ENCODE data around the gene SNRNP27. TPM values are rescaled to one million over a fixed set of nuclear protein-coding genes. Genes with fewer than 3 reads are reported as not detected.

Gene SNRNP27
- total and polyA plus RNA-seq, 9 of the 15 experiments (the other 6 are each of a cell fraction or from before 2014, with no cell fraction given) = 29.2 to 102 (median 65.7) TPM

DNA sequence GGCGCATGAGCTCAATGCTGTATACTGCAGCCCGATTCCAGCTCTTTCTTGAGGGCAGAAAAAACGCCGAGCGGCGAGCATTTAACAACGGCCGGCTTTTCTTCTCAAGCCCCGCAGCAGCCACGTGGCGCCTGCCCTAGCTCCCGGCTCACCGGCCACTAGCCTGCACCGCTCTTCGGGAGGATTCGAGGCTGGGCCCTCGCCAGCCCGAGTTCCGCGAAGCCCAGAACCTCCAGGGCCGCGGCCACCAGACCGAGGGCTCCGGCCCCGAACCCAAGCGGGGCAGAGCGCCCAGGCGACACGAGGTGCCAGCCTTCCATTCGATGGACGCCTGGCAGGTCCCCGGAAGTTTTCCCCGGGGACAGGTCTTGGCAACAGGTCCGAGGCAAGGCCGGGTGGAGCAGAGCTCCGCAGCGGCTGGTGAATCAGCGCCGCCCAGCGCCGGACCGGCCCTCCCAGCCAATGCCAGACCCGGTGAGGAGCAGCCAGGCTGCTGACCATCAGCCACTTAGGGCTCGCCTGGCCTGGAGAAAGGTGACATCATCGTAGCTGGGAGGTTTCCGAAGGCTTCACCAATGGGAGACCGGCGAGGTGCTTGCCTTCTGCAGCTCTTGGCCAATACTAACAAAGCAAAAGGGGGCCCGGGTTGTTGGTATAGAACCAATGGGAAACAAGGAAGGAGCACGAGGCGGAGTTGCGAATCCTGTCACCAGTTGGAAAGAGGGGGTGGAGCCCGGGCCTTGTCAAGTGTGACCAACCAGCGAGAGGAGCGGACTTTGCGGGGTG, 20.6 kb downstream of the SNRNP27 start (continued):
- TF ChIP-seq KDM5B (IDR thresholded peaks at IDR 0.05; ENCODE audit: insufficient replicate concordance, low read depth, low read length) (peak; percentile 55), ZKSCAN3 (CRISPR knock-in tag; IDR thresholded peaks at IDR 0.05) (no peak), ATF7 (IDR thresholded peaks at IDR 0.05) (peak; percentile 99), PRPF4 (IDR thresholded peaks at IDR 0.05; ENCODE audit: insufficient read depth, low read depth, low read length, poor library complexity, severe bottlenecking) (no peak), BCOR (IDR thresholded peaks at IDR 0.05) (peak; percentile 53; the same call in 1 of the 2 replicates), PML (IDR thresholded peaks at IDR 0.05; ENCODE audit: low read length) (peak; percentile 67), KLF10 (CRISPR knock-in tag; IDR thresholded peaks at IDR 0.05) (no peak), TAF1 (IDR thresholded peaks at IDR 0.05; ENCODE audit: control insufficient read depth, extremely low read depth, insufficient read depth, low read length, severe bottlenecking) (peak; percentile 82), SAFB2 (IDR thresholded peaks at IDR 0.05; ENCODE audit: borderline replicate concordance, low read depth, low read length, severe bottlenecking) (no peak), ZNF57 (CRISPR knock-in tag; IDR thresholded peaks at IDR 0.05) (no peak), ZNF12 (CRISPR knock-in tag; IDR thresholded peaks at IDR 0.05) (no peak)
- TF ChIP-seq, protein P1, sequence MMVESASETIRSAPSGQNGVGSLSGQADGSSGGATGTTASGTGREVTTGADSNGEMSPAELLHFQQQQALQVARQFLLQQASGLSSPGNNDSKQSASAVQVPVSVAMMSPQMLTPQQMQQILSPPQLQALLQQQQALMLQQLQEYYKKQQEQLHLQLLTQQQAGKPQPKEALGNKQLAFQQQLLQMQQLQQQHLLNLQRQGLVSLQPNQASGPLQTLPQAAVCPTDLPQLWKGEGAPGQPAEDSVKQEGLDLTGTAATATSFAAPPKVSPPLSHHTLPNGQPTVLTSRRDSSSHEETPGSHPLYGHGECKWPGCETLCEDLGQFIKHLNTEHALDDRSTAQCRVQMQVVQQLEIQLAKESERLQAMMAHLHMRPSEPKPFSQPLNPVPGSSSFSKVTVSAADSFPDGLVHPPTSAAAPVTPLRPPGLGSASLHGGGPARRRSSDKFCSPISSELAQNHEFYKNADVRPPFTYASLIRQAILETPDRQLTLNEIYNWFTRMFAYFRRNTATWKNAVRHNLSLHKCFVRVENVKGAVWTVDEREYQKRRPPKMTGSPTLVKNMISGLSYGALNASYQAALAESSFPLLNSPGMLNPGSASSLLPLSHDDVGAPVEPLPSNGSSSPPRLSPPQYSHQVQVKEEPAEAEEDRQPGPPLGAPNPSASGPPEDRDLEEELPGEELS (CRISPR knock-in tag; IDR thresholded peaks at IDR 0.05; ENCODE audit: borderline replicate concordance) = no peak
- TF ChIP-seq, protein P2, sequence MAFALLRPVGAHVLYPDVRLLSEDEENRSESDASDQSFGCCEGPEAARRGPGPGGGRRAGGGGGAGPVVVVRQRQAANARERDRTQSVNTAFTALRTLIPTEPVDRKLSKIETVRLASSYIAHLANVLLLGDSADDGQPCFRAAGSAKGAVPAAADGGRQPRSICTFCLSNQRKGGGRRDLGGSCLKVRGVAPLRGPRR (CRISPR knock-in tag; IDR thresholded peaks at IDR 0.05) = no peak
- TF ChIP-seq, protein P3, sequence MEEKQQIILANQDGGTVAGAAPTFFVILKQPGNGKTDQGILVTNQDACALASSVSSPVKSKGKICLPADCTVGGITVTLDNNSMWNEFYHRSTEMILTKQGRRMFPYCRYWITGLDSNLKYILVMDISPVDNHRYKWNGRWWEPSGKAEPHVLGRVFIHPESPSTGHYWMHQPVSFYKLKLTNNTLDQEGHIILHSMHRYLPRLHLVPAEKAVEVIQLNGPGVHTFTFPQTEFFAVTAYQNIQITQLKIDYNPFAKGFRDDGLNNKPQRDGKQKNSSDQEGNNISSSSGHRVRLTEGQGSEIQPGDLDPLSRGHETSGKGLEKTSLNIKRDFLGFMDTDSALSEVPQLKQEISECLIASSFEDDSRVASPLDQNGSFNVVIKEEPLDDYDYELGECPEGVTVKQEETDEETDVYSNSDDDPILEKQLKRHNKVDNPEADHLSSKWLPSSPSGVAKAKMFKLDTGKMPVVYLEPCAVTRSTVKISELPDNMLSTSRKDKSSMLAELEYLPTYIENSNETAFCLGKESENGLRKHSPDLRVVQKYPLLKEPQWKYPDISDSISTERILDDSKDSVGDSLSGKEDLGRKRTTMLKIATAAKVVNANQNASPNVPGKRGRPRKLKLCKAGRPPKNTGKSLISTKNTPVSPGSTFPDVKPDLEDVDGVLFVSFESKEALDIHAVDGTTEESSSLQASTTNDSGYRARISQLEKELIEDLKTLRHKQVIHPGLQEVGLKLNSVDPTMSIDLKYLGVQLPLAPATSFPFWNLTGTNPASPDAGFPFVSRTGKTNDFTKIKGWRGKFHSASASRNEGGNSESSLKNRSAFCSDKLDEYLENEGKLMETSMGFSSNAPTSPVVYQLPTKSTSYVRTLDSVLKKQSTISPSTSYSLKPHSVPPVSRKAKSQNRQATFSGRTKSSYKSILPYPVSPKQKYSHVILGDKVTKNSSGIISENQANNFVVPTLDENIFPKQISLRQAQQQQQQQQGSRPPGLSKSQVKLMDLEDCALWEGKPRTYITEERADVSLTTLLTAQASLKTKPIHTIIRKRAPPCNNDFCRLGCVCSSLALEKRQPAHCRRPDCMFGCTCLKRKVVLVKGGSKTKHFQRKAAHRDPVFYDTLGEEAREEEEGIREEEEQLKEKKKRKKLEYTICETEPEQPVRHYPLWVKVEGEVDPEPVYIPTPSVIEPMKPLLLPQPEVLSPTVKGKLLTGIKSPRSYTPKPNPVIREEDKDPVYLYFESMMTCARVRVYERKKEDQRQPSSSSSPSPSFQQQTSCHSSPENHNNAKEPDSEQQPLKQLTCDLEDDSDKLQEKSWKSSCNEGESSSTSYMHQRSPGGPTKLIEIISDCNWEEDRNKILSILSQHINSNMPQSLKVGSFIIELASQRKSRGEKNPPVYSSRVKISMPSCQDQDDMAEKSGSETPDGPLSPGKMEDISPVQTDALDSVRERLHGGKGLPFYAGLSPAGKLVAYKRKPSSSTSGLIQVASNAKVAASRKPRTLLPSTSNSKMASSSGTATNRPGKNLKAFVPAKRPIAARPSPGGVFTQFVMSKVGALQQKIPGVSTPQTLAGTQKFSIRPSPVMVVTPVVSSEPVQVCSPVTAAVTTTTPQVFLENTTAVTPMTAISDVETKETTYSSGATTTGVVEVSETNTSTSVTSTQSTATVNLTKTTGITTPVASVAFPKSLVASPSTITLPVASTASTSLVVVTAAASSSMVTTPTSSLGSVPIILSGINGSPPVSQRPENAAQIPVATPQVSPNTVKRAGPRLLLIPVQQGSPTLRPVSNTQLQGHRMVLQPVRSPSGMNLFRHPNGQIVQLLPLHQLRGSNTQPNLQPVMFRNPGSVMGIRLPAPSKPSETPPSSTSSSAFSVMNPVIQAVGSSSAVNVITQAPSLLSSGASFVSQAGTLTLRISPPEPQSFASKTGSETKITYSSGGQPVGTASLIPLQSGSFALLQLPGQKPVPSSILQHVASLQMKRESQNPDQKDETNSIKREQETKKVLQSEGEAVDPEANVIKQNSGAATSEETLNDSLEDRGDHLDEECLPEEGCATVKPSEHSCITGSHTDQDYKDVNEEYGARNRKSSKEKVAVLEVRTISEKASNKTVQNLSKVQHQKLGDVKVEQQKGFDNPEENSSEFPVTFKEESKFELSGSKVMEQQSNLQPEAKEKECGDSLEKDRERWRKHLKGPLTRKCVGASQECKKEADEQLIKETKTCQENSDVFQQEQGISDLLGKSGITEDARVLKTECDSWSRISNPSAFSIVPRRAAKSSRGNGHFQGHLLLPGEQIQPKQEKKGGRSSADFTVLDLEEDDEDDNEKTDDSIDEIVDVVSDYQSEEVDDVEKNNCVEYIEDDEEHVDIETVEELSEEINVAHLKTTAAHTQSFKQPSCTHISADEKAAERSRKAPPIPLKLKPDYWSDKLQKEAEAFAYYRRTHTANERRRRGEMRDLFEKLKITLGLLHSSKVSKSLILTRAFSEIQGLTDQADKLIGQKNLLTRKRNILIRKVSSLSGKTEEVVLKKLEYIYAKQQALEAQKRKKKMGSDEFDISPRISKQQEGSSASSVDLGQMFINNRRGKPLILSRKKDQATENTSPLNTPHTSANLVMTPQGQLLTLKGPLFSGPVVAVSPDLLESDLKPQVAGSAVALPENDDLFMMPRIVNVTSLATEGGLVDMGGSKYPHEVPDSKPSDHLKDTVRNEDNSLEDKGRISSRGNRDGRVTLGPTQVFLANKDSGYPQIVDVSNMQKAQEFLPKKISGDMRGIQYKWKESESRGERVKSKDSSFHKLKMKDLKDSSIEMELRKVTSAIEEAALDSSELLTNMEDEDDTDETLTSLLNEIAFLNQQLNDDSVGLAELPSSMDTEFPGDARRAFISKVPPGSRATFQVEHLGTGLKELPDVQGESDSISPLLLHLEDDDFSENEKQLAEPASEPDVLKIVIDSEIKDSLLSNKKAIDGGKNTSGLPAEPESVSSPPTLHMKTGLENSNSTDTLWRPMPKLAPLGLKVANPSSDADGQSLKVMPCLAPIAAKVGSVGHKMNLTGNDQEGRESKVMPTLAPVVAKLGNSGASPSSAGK (IDR thresholded peaks at IDR 0.05) = peak; percentile 98
